ENCODE measurements around the gene MSI2. TPM values are rescaled to one million over a fixed set of nuclear protein-coding genes. Genes with fewer than 3 reads are reported as not detected.

Gene MSI2
- total RNA-seq, 1 donor from 2014 or later: 60.6 TPM

DNA sequence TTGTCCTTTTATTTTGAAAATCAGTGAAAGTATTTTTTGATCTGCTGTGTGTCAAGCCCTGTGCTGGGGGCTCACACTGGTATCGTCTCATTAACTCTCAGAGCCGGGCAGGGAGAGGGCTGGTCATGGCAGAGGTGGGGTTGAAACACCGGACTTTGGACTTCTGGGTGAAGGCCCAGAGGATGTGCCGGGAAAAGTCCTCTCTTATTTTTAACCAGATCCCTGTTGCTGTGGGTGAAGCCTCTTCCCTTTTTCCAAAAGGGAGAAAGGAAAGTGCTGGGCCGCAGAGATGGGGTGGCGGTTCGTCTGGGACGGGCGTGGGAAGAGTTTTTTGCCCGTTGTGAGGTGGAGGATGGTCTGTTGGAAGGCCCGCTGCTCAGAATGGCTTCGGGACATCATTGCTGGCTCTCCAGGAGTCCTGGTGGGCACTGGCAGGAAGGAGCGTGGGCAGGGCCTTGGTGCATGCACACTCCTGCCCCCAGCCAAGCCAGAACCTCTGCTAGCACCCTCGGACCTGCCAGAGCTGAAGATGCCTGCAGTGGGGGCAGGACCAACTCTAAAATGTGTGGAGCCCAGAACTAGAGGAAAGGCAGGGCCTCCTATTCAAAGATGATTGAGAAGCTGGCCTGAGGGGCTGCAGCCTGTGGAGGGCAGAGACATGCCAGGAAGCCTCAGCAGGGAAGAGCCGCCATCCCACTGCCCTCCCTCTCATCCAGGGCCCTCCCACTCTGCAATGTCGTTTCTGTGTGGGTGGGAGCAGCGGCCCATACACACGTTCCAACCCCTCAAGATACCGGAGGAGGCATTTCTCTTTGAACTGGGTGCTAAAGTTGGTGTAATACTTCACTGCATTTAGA, 275.6 kb downstream of the MSI2 start:
- TF ChIP-seq, protein P1, sequence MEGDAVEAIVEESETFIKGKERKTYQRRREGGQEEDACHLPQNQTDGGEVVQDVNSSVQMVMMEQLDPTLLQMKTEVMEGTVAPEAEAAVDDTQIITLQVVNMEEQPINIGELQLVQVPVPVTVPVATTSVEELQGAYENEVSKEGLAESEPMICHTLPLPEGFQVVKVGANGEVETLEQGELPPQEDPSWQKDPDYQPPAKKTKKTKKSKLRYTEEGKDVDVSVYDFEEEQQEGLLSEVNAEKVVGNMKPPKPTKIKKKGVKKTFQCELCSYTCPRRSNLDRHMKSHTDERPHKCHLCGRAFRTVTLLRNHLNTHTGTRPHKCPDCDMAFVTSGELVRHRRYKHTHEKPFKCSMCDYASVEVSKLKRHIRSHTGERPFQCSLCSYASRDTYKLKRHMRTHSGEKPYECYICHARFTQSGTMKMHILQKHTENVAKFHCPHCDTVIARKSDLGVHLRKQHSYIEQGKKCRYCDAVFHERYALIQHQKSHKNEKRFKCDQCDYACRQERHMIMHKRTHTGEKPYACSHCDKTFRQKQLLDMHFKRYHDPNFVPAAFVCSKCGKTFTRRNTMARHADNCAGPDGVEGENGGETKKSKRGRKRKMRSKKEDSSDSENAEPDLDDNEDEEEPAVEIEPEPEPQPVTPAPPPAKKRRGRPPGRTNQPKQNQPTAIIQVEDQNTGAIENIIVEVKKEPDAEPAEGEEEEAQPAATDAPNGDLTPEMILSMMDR (IDR thresholded peaks at IDR 0.05; ENCODE audit: unreplicated experiment): no peak
- peaks cover 10% of the 10 kb centered on the region for H3K36me3 Mint-ChIP-seq (ENCODE audit: low read depth, unreplicated experiment)
- no peak overlapping the region for H3K27ac Mint-ChIP-seq (ENCODE audit: unreplicated experiment)
- no peak for DNase-seq (ENCODE audit: low spot score)
- H3K9me3 Mint-ChIP-seq (ENCODE audit: unreplicated experiment): no peaks in the 10 kb centered on the region
- peaks cover 7% of the 10 kb centered on the region for H3K27me3 Mint-ChIP-seq (ENCODE audit: unreplicated experiment)
- H3K4me1 Mint-ChIP-seq (ENCODE audit: unreplicated experiment): peaks cover 43% of the 10 kb centered on the region
- peak overlapping the region; percentile 52 for H3K4me3 Mint-ChIP-seq (ENCODE audit: unreplicated experiment)

DNA sequence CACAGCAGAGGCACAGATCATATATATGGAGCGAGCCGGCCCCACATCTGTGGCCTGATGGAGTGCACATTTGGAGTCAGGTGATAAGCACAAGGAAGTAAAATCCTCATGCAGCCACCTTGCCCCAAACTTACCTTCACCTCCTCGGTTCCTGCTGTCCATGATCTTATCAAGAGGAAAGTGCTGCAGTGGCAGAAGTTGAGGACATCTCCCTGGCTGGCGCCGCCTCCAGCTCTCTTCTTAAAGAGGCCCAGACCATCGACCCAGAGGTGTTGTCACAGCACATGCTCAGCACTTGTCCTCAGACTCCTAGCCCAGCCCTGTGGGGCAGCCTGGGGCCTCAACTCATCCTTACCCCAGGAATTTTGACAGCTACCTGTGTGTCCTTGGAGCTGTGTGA, 276.2 kb downstream of the MSI2 start:
- TF ChIP-seq, protein P1 (IDR thresholded peaks at IDR 0.05; ENCODE audit: unreplicated experiment): no peak
- no peak overlapping the region for H3K4me3 Mint-ChIP-seq (ENCODE audit: unreplicated experiment)
- peaks cover 10% of the 10 kb centered on the region for H3K36me3 Mint-ChIP-seq (ENCODE audit: low read depth, unreplicated experiment)
- no peaks in the 10 kb centered on the region for H3K9me3 Mint-ChIP-seq (ENCODE audit: unreplicated experiment)
- H3K27me3 Mint-ChIP-seq (ENCODE audit: unreplicated experiment): peaks cover 7% of the 10 kb centered on the region
- H3K27ac Mint-ChIP-seq (ENCODE audit: unreplicated experiment): no peak overlapping the region
- no peak for DNase-seq (ENCODE audit: low spot score)
- peaks cover 44% of the 10 kb centered on the region for H3K4me1 Mint-ChIP-seq (ENCODE audit: unreplicated experiment)

DNA sequence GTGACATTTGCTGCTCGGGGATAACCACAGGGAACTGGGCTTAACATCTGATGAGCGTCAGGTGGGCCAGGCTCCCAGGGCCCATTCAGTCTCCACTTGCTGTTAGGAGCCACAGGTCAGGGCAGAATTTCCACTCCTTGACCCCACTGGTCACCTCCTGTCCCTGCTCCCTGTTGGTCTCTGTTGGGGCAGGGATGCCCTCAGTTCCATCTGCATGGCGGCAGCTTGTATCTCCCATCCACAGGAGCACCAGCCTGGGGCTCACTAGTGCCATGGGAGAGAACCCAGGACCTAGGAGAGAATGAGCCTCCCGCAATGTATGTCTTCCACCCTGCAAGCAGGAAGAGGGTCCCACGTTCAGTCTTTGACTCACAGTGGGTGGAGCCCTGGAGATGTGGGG, 276.6 kb downstream of the MSI2 start:
- Mint-ChIP-seq H3K27me3 (ENCODE audit: unreplicated experiment) (peaks cover 8% of the 10 kb centered on the region), H3K36me3 (ENCODE audit: low read depth, unreplicated experiment) (peaks cover 10% of the 10 kb centered on the region), H3K4me1 (ENCODE audit: unreplicated experiment) (peaks cover 48% of the 10 kb centered on the region), H3K4me3 (ENCODE audit: unreplicated experiment) (no peak overlapping the region), H3K27ac (ENCODE audit: unreplicated experiment) (no peak overlapping the region), H3K9me3 (ENCODE audit: unreplicated experiment) (no peaks in the 10 kb centered on the region)
- TF ChIP-seq, protein P1 (IDR thresholded peaks at IDR 0.05; ENCODE audit: unreplicated experiment): no peak
- DNase-seq (ENCODE audit: low spot score): no peak

DNA sequence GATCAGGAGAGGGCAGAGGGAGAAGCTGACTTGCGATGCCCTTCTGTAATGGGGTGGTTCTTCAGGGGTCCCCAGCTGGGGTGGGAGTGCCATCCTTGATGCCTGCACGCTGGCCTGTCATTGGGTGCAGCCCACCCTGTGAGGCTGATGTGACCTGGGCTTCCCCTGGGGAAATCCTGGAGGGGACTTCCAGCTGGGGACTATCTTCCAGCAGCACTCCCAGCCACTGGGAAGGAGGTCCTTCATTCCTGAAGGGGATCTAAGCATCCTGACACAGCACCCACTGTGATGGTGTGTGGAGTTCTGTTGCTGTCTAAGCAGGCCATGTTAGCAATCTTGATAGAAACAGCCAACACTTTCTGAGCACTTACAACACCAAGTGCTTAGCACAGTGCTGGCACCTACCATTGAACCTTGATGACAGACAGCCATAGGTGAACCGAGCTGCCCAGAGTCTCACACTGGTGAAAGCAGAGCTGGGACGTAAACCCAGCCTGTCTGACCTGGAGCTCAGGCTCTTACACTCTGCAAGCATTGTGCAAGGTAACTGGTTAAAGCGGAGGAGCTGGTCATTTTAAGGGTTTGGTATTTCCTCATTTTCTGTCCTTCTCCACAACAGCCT, 277.5 kb downstream of the MSI2 start:
- peaks cover 8% of the 10 kb centered on the region for H3K27me3 Mint-ChIP-seq (ENCODE audit: unreplicated experiment)
- no peak overlapping the region for H3K4me3 Mint-ChIP-seq (ENCODE audit: unreplicated experiment)
- no peaks in the 10 kb centered on the region for H3K9me3 Mint-ChIP-seq (ENCODE audit: unreplicated experiment)
- DNase-seq (ENCODE audit: low spot score): no peak
- peaks cover 52% of the 10 kb centered on the region for H3K4me1 Mint-ChIP-seq (ENCODE audit: unreplicated experiment)
- TF ChIP-seq, protein P1 (IDR thresholded peaks at IDR 0.05; ENCODE audit: unreplicated experiment): no peak
- H3K27ac Mint-ChIP-seq (ENCODE audit: unreplicated experiment): no peak overlapping the region
- peaks cover 10% of the 10 kb centered on the region for H3K36me3 Mint-ChIP-seq (ENCODE audit: low read depth, unreplicated experiment)

DNA sequence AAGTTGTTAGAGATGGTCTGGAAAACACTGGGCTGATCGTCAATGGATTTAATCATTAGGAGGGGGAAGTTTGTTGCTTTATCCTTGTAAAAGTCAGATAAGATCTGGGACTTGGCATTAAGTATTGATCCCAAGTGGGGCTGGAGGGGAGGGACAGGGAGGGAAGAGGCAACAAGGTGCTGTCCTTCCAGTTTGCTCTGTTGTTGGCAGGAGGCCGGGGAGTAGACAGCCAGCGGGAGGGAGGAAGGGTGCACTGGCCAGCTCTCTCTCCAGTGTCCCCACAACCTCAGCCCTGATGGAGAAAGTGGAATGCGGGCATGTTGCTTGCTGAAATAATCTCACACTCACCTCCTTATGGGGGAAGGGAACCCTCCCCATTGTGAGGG, 278.5 kb downstream of the MSI2 start:
- no peak overlapping the region for H3K4me3 Mint-ChIP-seq (ENCODE audit: unreplicated experiment)
- H3K4me1 Mint-ChIP-seq (ENCODE audit: unreplicated experiment): peaks cover 44% of the 10 kb centered on the region
- H3K9me3 Mint-ChIP-seq (ENCODE audit: unreplicated experiment): no peaks in the 10 kb centered on the region
- no peak for DNase-seq (ENCODE audit: low spot score)
- TF ChIP-seq, protein P1 (IDR thresholded peaks at IDR 0.05; ENCODE audit: unreplicated experiment): no peak
- peaks cover 10% of the 10 kb centered on the region for H3K36me3 Mint-ChIP-seq (ENCODE audit: low read depth, unreplicated experiment)
- peaks cover 5% of the 10 kb centered on the region for H3K27me3 Mint-ChIP-seq (ENCODE audit: unreplicated experiment)
- peak overlapping the region; percentile 40 for H3K27ac Mint-ChIP-seq (ENCODE audit: unreplicated experiment)

Data from endothelial cell (in vitro differentiated cells).